H9 (cell line): ENCODE measurements around the gene ADAM30. TPM values are rescaled to one million over a fixed set of nuclear protein-coding genes. Genes with fewer than 3 reads are reported as not detected.

Experiments
- DNase-seq: peaks from one replicate; pipeline ENCODE4 v3.0.0-alpha.2; 2017
- H2AFZ ChIP-seq: one replicate; pipeline ENCODE4 v1.6.1; 2013; ENCODE audit warnings: mild to moderate bottlenecking, low read length, control low read depth, moderate library complexity
- H2AK5ac ChIP-seq: 2 replicates; pipeline ENCODE4 v1.6.1; 2013; ENCODE audit warnings: low read length, control low read depth, mixed read lengths; ENCODE audit not compliant: insufficient read length
- H2BK120ac ChIP-seq: one replicate; pipeline ENCODE4 v1.6.1; 2013; ENCODE audit warnings: low read depth, mild to moderate bottlenecking, low read length, control low read depth, inconsistent platforms; ENCODE audit not compliant: poor library complexity, severe bottlenecking
- H2BK12ac ChIP-seq: 2 replicates; pipeline ENCODE4 v1.6.1; 2013; ENCODE audit warnings: low read length, control low read depth, mixed read lengths, low read depth; ENCODE audit not compliant: insufficient read length
- H2BK15ac ChIP-seq: 2 replicates; pipeline ENCODE4 v1.6.1; 2013; ENCODE audit warnings: low read depth, low read length, control low read depth
- H2BK20ac ChIP-seq: one replicate; pipeline ENCODE4 v1.6.1; 2013; ENCODE audit warnings: low read depth, mild to moderate bottlenecking, low read length, control low read depth, inconsistent platforms; ENCODE audit not compliant: poor library complexity, severe bottlenecking
- H2BK5ac ChIP-seq: 2 replicates; pipeline ENCODE4 v1.6.1; 2013; ENCODE audit warnings: low read length, control low read depth, mixed read lengths; ENCODE audit not compliant: insufficient read length
- H3K14ac ChIP-seq: 2 replicates; pipeline ENCODE4 v1.6.1; 2013; ENCODE audit warnings: low read length, control low read depth; ENCODE audit not compliant: insufficient read depth
- H3K18ac ChIP-seq: 2 replicates; pipeline ENCODE4 v1.6.1; 2013; ENCODE audit warnings: low read depth, mild to moderate bottlenecking, mixed read lengths, low read length, control low read depth; ENCODE audit not compliant: insufficient read length
- H3K23ac ChIP-seq: 2 replicates; pipeline ENCODE4 v1.6.1; 2013; ENCODE audit warnings: low read length, control low read depth, mixed read lengths, low read depth; ENCODE audit not compliant: insufficient read length
- H3K23me2 ChIP-seq: 2 replicates; pipeline ENCODE4 v1.6.1; 2013; ENCODE audit warnings: low read depth, mild to moderate bottlenecking, mixed read lengths, low read length, control low read depth; ENCODE audit not compliant: insufficient read length, poor library complexity, severe bottlenecking
- H3K27ac ChIP-seq: 2 replicates; pipeline ENCODE4 v1.5.1; 2013; ENCODE audit warnings: low read length, control low read depth, mixed read lengths, low read depth; ENCODE audit not compliant: insufficient read length
- H3K27me3 ChIP-seq: 2 replicates; pipeline ENCODE4 v1.6.1; 2013; ENCODE audit warnings: low read length, control low read depth, inconsistent platforms; ENCODE audit not compliant: insufficient read depth
- H3K4ac ChIP-seq: 2 replicates; pipeline ENCODE4 v1.6.1; 2013; ENCODE audit warnings: low read depth, mild to moderate bottlenecking, control low read depth, inconsistent platforms, low read length, moderate library complexity
- H3K4me1 ChIP-seq: 2 replicates; pipeline ENCODE4 v1.6.1; 2013; ENCODE audit warnings: low read length, control low read depth, inconsistent platforms; ENCODE audit not compliant: insufficient read depth
- H3K4me2 ChIP-seq: 2 replicates; pipeline ENCODE4 v1.6.1; 2013; ENCODE audit warnings: low read length, control low read depth, mixed read lengths; ENCODE audit not compliant: insufficient read length, insufficient read depth
- H3K56ac ChIP-seq: 2 replicates; pipeline ENCODE4 v1.6.1; 2013; ENCODE audit warnings: low read depth, mild to moderate bottlenecking, mixed read lengths, low read length, control low read depth; ENCODE audit not compliant: insufficient read length
- H3K79me1 ChIP-seq: 2 replicates; pipeline ENCODE4 v1.6.1; 2013; ENCODE audit warnings: low read depth, mild to moderate bottlenecking, moderate library complexity, low read length, control low read depth, inconsistent platforms; ENCODE audit not compliant: insufficient read depth, poor library complexity, severe bottlenecking
- H3K79me2 ChIP-seq: 2 replicates; pipeline ENCODE4 v1.6.1; 2013; ENCODE audit warnings: low read length, control low read depth, inconsistent platforms; ENCODE audit not compliant: insufficient read depth
- H3K9ac ChIP-seq: 2 replicates; pipeline ENCODE4 v1.6.1; 2013; ENCODE audit warnings: low read length, control low read depth, mixed read lengths; ENCODE audit not compliant: insufficient read length; ENCODE audit errors: extremely low read depth
- H3K9me3 ChIP-seq: one replicate; pipeline ENCODE4 v1.6.1; 2013; ENCODE audit warnings: low read depth, low read length, inconsistent platforms; ENCODE audit not compliant: control insufficient read depth
- H3T11ph ChIP-seq: one replicate; pipeline ENCODE4 v1.6.1; 2013; ENCODE audit warnings: mild to moderate bottlenecking, low read length, control low read depth, inconsistent platforms
- H4K20me1 ChIP-seq: one replicate; pipeline ENCODE4 v1.6.1; 2013; ENCODE audit not compliant: control insufficient read depth, insufficient read length, insufficient read depth
- H4K5ac ChIP-seq: 2 replicates; pipeline ENCODE4 v1.6.1; 2013; ENCODE audit warnings: low read depth, mild to moderate bottlenecking, mixed read lengths, low read length, control low read depth; ENCODE audit not compliant: insufficient read length
- H4K8ac ChIP-seq: replicated peaks from 2 replicates; pipeline ENCODE4 v1.6.1; 2013; ENCODE audit warnings: low read length, control low read depth, mixed read lengths, low read depth; ENCODE audit not compliant: insufficient read length
- H4K91ac ChIP-seq: 2 replicates; pipeline ENCODE4 v1.6.1; 2013; ENCODE audit warnings: low read depth, mild to moderate bottlenecking, moderate library complexity, mixed read lengths, low read length, control low read depth; ENCODE audit not compliant: insufficient read length
- H3K27ac Mint-ChIP-seq, 3 experiments: 2 replicates in 2 of 3; 3 replicates in 1 of 3; pipeline ENCODE4 v1.8.0; 2020 to 2021; ENCODE audit warnings: mixed read lengths in 3 of 3, mild to moderate bottlenecking in 1 of 3, moderate library complexity in 1 of 3
- H3K27me3 Mint-ChIP-seq: 2 replicates; pipeline ENCODE4 v1.8.0; 2021; ENCODE audit warnings: low read depth, mild to moderate bottlenecking, moderate library complexity, mixed read lengths
- H3K36me3 Mint-ChIP-seq, 3 experiments: 2 replicates in 2 of 3; 3 replicates in 1 of 3; pipeline ENCODE4 v1.8.0; 2020 to 2021; ENCODE audit warnings: low read depth in 3 of 3, mixed read lengths in 3 of 3; ENCODE audit not compliant: insufficient read depth in 1 of 3
- H3K4me1 Mint-ChIP-seq, 2 experiments: 2 replicates each; pipeline ENCODE4 v1.8.0; 2020; ENCODE audit warnings: mixed read lengths in 2 of 2
- H3K4me3 Mint-ChIP-seq, 2 experiments: 2 replicates in 1 of 2; 3 replicates in 1 of 2; pipeline ENCODE4 v1.8.0; 2020 to 2021; ENCODE audit warnings: mild to moderate bottlenecking in 2 of 2, mixed read lengths in 2 of 2, moderate library complexity in 1 of 2
- H3K9me3 Mint-ChIP-seq, 2 experiments: 2 replicates in 1 of 2; 3 replicates in 1 of 2; pipeline ENCODE4 v1.8.0; 2020; ENCODE audit warnings: mild to moderate bottlenecking in 2 of 2, mixed read lengths in 2 of 2, moderate library complexity in 1 of 2
- CTCF ChIP-seq: fragments of 200-600 bp; sonication (generic); conservative IDR thresholded peaks from 3 replicates; pipeline ENCODE4 v1.8.0; 2021; ENCODE audit warnings: antibody characterized with exemption, mild to moderate bottlenecking
- WGBS: extraction: QIAGEN DNeasy Blood & Tissue Kit; methylation state at CpG from one replicate; pipeline ENCODE4 v1.1.7; 2013; ENCODE audit warnings: missing lambda C conversion rate, low lambda C conversion rate, mixed read lengths; ENCODE audit not compliant: insufficient read length; ENCODE audit errors: extremely low coverage; 5-methylcytosine and 5-hydroxymethylcytosine counted together
- total RNA-seq: library from RNA; stranded (reverse); gene quantifications from 2 replicates; pipeline ENCODE4 v1.2.1, GENCODE V29; 2021

ADAM30 gene
- total RNA-seq, 1 experiment from 2014 or later = not detected

GRCh38 chr1:119919241-119919640 lies 22.9 kb upstream of the ADAM30 start:
- no peak overlapping the region for H2BK15ac ChIP-seq
- no peak overlapping the region for H4K91ac ChIP-seq
- H4K5ac ChIP-seq = no peak overlapping the region
- H3K23ac ChIP-seq = no peak overlapping the region
- H2AK5ac ChIP-seq = no peak overlapping the region
- Mint-ChIP-seq H3K4me3 (no peak overlapping the region), H3K4me1 (peaks cover 0 to 2% of the 10 kb centered on the region in 2 experiments; a peak in 2 of 4 replicates), H3K9me3 (no peaks in the 10 kb centered on the region), H3K27ac (no peak overlapping the region), H3K27me3 (no peaks in the 10 kb centered on the region), H3K36me3 (peaks cover 24 to 80% (median 56%) of the 10 kb centered on the region in 3 experiments; a peak in 6 of 7 replicates)
- no peaks in the 10 kb centered on the region for H3K4me1 ChIP-seq
- no peaks in the 10 kb centered on the region for H3K9me3 ChIP-seq
- no peak overlapping the region for H3K18ac ChIP-seq
- H3K9ac ChIP-seq = no peak overlapping the region
- no peaks in the 10 kb centered on the region for H3K79me2 ChIP-seq
- H3T11ph ChIP-seq = no peak overlapping the region
- no peak overlapping the region for H3K56ac ChIP-seq
- H2AFZ ChIP-seq = no peak overlapping the region
- no peaks in the 10 kb centered on the region for H3K79me1 ChIP-seq
- WGBS = no CpG with 5 or more reads among the region's 7 CpGs
- H3K27me3 ChIP-seq = no peaks in the 10 kb centered on the region
- no peak overlapping the region for H3K27ac ChIP-seq
- no peak overlapping the region for H3K4me2 ChIP-seq
- no peaks in the 10 kb centered on the region for H3K23me2 ChIP-seq
- H2BK120ac ChIP-seq = no peak overlapping the region
- H4K8ac ChIP-seq = no peak overlapping the region
- H3K14ac ChIP-seq = no peak overlapping the region
- no peak overlapping the region for H2BK5ac ChIP-seq
- no peaks in the 10 kb centered on the region for H4K20me1 ChIP-seq
- no peak for DNase-seq
- no peak overlapping the region for H3K4ac ChIP-seq
- H2BK20ac ChIP-seq = no peak overlapping the region
- H2BK12ac ChIP-seq = no peak overlapping the region
- no peak for TF ChIP-seq CTCF
